Measurements from ENCODE around the gene ATXN1. TPM values are rescaled to one million over a fixed set of nuclear protein-coding genes. Genes with fewer than 3 reads are reported as not detected.

Gene ATXN1
- total RNA-seq, 1 donor from 2014 or later: 6.1 TPM

DNA sequence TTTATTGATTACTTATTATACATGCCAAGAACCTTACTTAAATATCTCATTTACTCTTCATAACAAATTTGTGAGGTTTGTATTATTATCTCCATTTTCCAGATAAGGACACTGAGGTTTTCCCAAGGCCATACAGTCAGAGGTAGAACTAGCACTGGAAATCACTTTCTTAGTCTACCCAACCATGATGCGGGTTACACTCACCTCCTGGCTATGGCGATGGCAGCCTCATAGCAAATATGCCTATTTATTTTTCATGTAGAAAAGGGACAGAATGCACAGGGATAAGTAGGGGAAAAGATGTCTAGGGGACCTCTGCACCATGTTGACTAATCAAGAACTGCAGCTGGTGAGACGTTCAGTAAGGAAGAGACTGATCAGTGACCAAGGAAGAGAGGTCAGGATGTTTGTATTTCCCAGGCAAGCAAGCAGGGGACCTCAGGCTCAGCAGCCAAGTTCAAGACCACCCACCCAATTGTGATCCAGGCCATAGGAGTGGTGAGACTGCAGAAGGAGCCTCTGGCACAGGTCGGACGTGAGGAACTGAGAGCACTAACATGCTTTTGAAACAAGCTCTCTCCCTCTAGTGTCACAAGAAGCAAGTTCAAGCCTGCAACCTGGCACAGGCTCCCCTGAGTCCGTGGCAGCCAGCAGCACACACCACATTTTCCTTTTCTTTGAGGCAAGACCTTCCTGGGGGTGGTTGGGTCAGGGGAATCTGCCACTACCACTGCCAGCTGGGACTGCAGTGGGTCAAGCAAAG lies 425.0 kb downstream of the ATXN1 start:
- DNase-seq (ENCODE audit: low read depth): no peak
- no peak overlapping the region for H3K4me3 ChIP-seq (ENCODE audit: low read depth, low read length)

DNA sequence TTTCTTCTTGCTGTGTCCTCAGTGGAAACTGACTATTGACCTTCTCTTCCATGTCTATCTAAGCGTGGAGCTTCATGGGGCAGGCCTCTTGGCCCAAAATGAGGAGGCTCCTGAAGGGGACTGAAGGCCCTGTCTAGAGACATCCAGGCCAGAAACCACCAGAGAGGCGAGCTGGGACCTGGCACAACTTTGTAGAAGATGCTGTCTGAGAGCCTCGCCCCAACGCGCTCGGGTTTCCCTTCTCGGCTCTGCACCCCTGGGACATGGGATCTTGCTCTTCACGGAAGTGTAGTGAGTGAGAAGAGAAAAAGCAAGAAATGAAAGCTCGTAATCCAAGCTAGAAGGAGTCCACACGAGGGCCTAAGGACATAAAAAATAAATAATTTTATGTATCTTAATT lies 426.1 kb downstream of the ATXN1 start:
- DNase-seq (ENCODE audit: low read depth): no peak
- TF ChIP-seq, protein P1, sequence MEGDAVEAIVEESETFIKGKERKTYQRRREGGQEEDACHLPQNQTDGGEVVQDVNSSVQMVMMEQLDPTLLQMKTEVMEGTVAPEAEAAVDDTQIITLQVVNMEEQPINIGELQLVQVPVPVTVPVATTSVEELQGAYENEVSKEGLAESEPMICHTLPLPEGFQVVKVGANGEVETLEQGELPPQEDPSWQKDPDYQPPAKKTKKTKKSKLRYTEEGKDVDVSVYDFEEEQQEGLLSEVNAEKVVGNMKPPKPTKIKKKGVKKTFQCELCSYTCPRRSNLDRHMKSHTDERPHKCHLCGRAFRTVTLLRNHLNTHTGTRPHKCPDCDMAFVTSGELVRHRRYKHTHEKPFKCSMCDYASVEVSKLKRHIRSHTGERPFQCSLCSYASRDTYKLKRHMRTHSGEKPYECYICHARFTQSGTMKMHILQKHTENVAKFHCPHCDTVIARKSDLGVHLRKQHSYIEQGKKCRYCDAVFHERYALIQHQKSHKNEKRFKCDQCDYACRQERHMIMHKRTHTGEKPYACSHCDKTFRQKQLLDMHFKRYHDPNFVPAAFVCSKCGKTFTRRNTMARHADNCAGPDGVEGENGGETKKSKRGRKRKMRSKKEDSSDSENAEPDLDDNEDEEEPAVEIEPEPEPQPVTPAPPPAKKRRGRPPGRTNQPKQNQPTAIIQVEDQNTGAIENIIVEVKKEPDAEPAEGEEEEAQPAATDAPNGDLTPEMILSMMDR (conservative IDR thresholded peaks at IDR 0.05; ENCODE audit: low read depth, low read length): no peak
- H3K4me3 ChIP-seq (ENCODE audit: low read depth, low read length): no peak overlapping the region

More for the DNA sequence above, 425.0 kb downstream of the ATXN1 start:
- TF ChIP-seq, protein P1 (conservative IDR thresholded peaks at IDR 0.05; ENCODE audit: low read depth, low read length): no peak

DNA sequence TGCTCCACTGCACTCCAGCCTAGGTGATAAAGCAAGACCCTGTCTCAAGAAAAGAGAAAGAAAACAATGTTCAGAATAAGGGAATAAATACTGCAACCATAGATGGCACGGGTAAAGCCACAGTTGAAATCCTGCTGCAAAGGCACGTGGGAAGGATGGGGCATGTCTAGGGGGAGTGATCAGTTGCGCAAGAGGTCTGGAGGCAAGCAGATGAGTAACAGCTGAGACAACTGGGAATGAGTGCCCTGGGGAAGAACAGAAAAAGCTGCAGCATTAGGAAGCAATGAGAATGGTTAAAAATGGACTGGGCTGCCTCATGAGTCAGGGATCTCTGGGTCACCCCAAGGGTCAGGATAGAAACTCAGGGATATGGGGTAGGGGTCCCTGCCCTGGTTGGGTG lies 426.6 kb downstream of the ATXN1 start:
- peak; percentile 76 for DNase-seq (ENCODE audit: low read depth)
- TF ChIP-seq, protein P1 (conservative IDR thresholded peaks at IDR 0.05; ENCODE audit: low read depth, low read length): no peak
- H3K4me3 ChIP-seq (ENCODE audit: low read depth, low read length): no peak overlapping the region

DNA sequence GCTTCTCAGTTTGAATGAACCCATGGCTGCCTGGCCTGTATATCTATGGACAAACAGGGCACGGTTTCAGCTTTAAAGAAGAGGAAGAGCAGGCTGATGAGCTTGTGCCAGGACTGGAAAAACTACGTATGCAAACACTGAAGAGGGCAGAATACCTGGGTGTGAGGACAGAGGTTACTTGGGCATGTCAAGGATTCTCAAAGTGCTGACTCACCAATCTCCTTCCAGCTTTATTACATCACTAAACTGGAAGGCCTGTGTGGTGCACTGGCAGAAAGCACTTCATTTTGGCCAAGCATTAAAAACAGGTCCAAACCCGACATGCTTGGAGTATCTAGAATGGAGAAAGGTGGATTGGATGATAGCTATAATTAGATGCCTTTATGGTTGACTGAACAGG lies 427.7 kb downstream of the ATXN1 start:
- no peak overlapping the region for H3K4me3 ChIP-seq (ENCODE audit: low read depth, low read length)
- peak; percentile 80 for DNase-seq (ENCODE audit: low read depth)
- TF ChIP-seq, protein P1 (conservative IDR thresholded peaks at IDR 0.05; ENCODE audit: low read depth, low read length): no peak

DNA sequence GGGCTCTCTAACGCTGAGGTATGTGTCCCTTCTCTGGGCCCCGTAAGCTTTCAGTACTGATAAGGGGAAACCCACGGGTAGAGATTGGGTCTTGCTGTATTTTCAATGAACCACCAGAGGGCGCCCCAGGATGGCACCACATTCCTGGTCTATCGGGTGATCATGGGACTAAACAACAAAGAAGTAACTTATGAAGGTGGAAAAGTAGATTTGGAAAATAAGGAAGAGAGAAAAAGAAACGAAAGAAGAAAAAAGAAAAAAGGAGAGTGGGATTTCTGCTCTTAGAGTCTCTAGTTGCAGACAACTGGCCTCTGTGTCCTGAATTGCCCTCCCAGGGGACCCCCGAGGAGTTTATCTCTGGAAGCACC lies 429.1 kb downstream of the ATXN1 start:
- no peak overlapping the region for H3K4me3 ChIP-seq (ENCODE audit: low read depth, low read length)
- no peak for DNase-seq (ENCODE audit: low read depth)
- TF ChIP-seq, protein P1 (conservative IDR thresholded peaks at IDR 0.05; ENCODE audit: low read depth, low read length): peak; percentile 98

DNA sequence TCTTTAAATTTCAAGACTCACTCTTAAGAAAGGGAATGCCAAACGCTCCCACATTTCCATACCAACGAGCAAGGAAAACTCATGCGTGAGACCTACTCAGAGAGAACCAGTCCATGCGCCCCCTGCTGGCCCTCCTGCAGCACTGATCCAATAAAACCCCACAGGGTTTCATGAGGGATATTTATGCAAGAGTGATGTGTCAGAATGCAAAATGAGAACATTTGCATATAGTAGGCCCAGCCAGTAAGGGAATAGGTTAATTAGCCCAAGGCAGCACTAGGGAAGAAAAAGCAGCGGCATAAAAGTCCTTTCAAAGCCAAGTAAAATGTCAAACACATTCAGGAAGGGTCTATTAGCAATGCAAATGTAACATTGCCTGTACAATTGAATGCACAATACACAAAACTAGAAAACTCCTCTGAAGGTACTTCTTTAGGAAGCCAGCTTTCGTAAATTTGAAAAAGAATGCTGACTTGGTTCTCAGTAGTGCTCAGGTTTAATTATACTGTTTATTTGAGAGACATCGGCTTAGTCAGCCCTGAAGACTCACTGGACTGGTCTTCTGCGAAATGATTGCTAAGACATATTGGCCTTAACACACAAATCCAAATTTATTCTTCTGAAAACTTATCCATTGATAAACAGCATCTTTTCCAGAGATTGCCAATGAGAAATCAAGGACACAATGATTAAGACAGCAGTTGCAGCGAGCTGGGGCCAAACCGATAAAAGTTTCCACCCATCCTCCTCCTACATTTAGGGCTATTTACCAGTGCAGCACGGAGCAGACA lies 429.7 kb downstream of the ATXN1 start:
- H3K4me3 ChIP-seq (ENCODE audit: low read depth, low read length): no peak overlapping the region
- no peak for DNase-seq (ENCODE audit: low read depth)
- TF ChIP-seq, protein P1 (conservative IDR thresholded peaks at IDR 0.05; ENCODE audit: low read depth, low read length): peak; percentile 99

All from epithelial cell of proximal tubule (primary cell).